K562 (cell line): ENCODE results near the gene RHBDD1.

ENCODE experiments used
- CREB1 ChIP-seq, 2 experiments: sonication (generic) in 1 of 2; formaldehyde crosslinking in 1 of 2; IDR thresholded peaks; 2 replicates each; pipeline versions ENCODE4 v1.6.1 to v1.8.0; 2012 to 2022; ENCODE audit warnings: inconsistent platforms in 1 of 2, mild to moderate bottlenecking in 1 of 2, missing genetic modification reagents in 1 of 2, moderate library complexity in 1 of 2
- CTCF ChIP-seq, 3 experiments: IDR thresholded peaks in 2 of 3; conservative IDR thresholded peaks in 1 of 3; 2 replicates each; pipeline ENCODE4 v1.5.1; 2011 to 2012; ENCODE audit warnings: low read length in 3 of 3, mild to moderate bottlenecking in 3 of 3, control low read depth in 2 of 3, improper control_type of control experiment in 1 of 3, inconsistent platforms in 1 of 3, low read depth in 1 of 3, mixed read lengths in 1 of 3, moderate library complexity in 1 of 3; ENCODE audit not compliant: insufficient read depth in 2 of 3
- MGA ChIP-seq: fragments of 450-650 bp; IDR thresholded peaks from 2 replicates; pipeline ENCODE4 v1.6.1; 2016; ENCODE audit warnings: mild to moderate bottlenecking, moderate library complexity
- RAD21 ChIP-seq, 2 experiments: fragments of 250-450 bp in 1 of 2; fragments of 450-650 bp in 1 of 2; sonication (Bioruptor Pico) in 1 of 2; formaldehyde crosslinking in 1 of 2; IDR thresholded peaks in 1 of 2; conservative IDR thresholded peaks in 1 of 2; 2 replicates each; pipeline versions ENCODE4 v1.4.0 to v1.8.0; 2020 to 2022; ENCODE audit warnings: mild to moderate bottlenecking in 2 of 2, moderate library complexity in 1 of 2
- RB1 ChIP-seq: fragments of 450-650 bp; IDR thresholded peaks from 2 replicates; pipeline ENCODE4 v1.6.1; 2017; ENCODE audit warnings: low read depth, mild to moderate bottlenecking

- TF ChIP-seq MGA, result no peak
- TF ChIP-seq RAD21 (CRISPR knock-in tag; conservative IDR thresholded peaks at IDR 0.05 in 1 of 2, IDR thresholded peaks at IDR 0.05 in 1 of 2), result no peak
- no peak for TF ChIP-seq CREB1 (IDR thresholded peaks at IDR 0.05)
- TF ChIP-seq CREB1 (CRISPR knock-in tag; IDR thresholded peaks at IDR 0.05), result no peak
- no peak for TF ChIP-seq CTCF (IDR thresholded peaks at IDR 0.05 in 2 of 3, conservative IDR thresholded peaks at IDR 0.05 in 1 of 3; ENCODE audit: insufficient read depth in 2 of 3, low read depth in 1 of 3, low read length in 3 of 3)
- no peak for TF ChIP-seq RB1
Measured at GRCh38 chr2:226860087-226860486, 24.2 kb downstream of the RHBDD1 start.
